SK-N-SH (cell line): ENCODE measurements around the gene LPIN1. TPM values are rescaled to one million over a fixed set of nuclear protein-coding genes. Genes with fewer than 3 reads are reported as not detected.
A peak's percentile ranks its signal among the peaks of the same experiment; 100 is the strongest.

ENCODE experiments used
- CTCF ChIA-PET: fragments of 300-600, 350-600 bp; formaldehyde crosslinking; extraction: SDS; loops from one replicate; lab custom pipeline; 2021; lab: Yijun Ruan, JAX
- POLR2A ChIA-PET: fragments of 350-600 bp; sonication (Branson Sonifier 250); formaldehyde crosslinking; extraction: SDS; loops from one replicate; lab custom pipeline; 2020; ENCODE audit warnings: antibody characterized with exemption, inconsistent platforms; lab: Yijun Ruan, JAX
- DNase-seq: peaks from one replicate; pipeline ENCODE4 v3.0.0; 2012
- H2AFZ ChIP-seq: fragments of 200-600 bp; sonication (generic); 2 replicates; pipeline ENCODE4 v1.8.1; 2016; ENCODE audit warnings: antibody characterized with exemption, mild to moderate bottlenecking, low read depth
- H3F3A ChIP-seq: fragments of 200-600 bp; sonication (generic); replicated peaks from 2 replicates; pipeline ENCODE3; 2016; ENCODE audit warnings: antibody characterized with exemption, mild to moderate bottlenecking; ENCODE audit not compliant: insufficient read depth
- H3K27ac ChIP-seq, 2 experiments: fragments of 200-500 bp in 1 of 2; fragments of 200-600 bp in 1 of 2; sonication (Bioruptor generic) in 1 of 2; sonication (generic), shearing (Covaris generic) in 1 of 2; 2 replicates each; pipeline versions ENCODE4 v1.5.1 to v1.6.1; 2014 to 2016; ENCODE audit warnings: low read depth in 2 of 2, inconsistent platforms in 1 of 2, low read length in 1 of 2, mild to moderate bottlenecking in 1 of 2, mixed read lengths in 1 of 2
- H3K27me3 ChIP-seq: fragments of 200-600 bp; sonication (generic), shearing (Covaris generic); 2 replicates; pipeline ENCODE4 v1.6.1; 2016; ENCODE audit warnings: mixed run types; ENCODE audit not compliant: insufficient read depth
- H3K36me3 ChIP-seq, 2 experiments: fragments of 200-500 bp in 1 of 2; fragments of 200-600 bp in 1 of 2; sonication (Bioruptor generic) in 1 of 2; sonication (generic) in 1 of 2; replicated peaks in 1 of 2; 2 replicates each; pipeline versions ENCODE3 to v1.5.1; 2014 to 2016; ENCODE audit warnings: low read length in 1 of 2, mild to moderate bottlenecking in 1 of 2; ENCODE audit not compliant: insufficient read depth in 2 of 2, control insufficient read depth in 1 of 2
- H3K4me1 ChIP-seq, 2 experiments: fragments of 200-500 bp in 1 of 2; fragments of 200-600 bp in 1 of 2; sonication (Bioruptor generic) in 1 of 2; sonication (generic), shearing (Covaris generic) in 1 of 2; 2 replicates each; pipeline versions ENCODE4 v1.5.1 to v1.6.1; 2014 to 2016; ENCODE audit warnings: low read depth in 1 of 2, low read length in 1 of 2, mixed run types in 1 of 2; ENCODE audit not compliant: insufficient read depth in 2 of 2, control insufficient read depth in 1 of 2
- H3K4me2 ChIP-seq: fragments of 200-600 bp; sonication (generic), shearing (Covaris generic); 2 replicates; pipeline ENCODE4 v1.6.1; 2017; ENCODE audit warnings: mixed run types
- H3K4me3 ChIP-seq, 2 experiments: fragments of 200-500 bp in 1 of 2; fragments of 200-600 bp in 1 of 2; sonication (Bioruptor generic) in 1 of 2; sonication (generic), shearing (Covaris generic) in 1 of 2; 2 replicates each; pipeline versions ENCODE4 v1.5.1 to v1.8.1; 2014 to 2016; ENCODE audit warnings: low read depth in 2 of 2, inconsistent platforms in 1 of 2, low read length in 1 of 2, mild to moderate bottlenecking in 1 of 2, mixed read lengths in 1 of 2, moderate library complexity in 1 of 2
- H3K79me2 ChIP-seq: fragments of 200-600 bp; sonication (generic); 2 replicates; pipeline ENCODE4 v1.8.1; 2017; ENCODE audit warnings: mild to moderate bottlenecking; ENCODE audit not compliant: insufficient read depth
- H3K9ac ChIP-seq: fragments of 200-600 bp; sonication (generic); 2 replicates; pipeline ENCODE4 v1.6.1; 2017; ENCODE audit warnings: mixed run types
- H3K9me2 ChIP-seq: fragments of 200-600 bp; sonication (generic); 2 replicates; pipeline ENCODE4 v1.6.1; 2017; ENCODE audit warnings: mixed run types
- H3K9me3 ChIP-seq: fragments of 200-600 bp; sonication (generic); 2 replicates; pipeline ENCODE4 v1.6.1; 2017; ENCODE audit warnings: mixed run types, mild to moderate bottlenecking, moderate library complexity
- H4K20me1 ChIP-seq: fragments of 200-600 bp; sonication (generic); 2 replicates; pipeline ENCODE4 v1.6.1; 2017; ENCODE audit warnings: mild to moderate bottlenecking, mixed run types; ENCODE audit not compliant: insufficient read depth
- CHD2 ChIP-seq: fragments of 150-350 bp; IDR thresholded peaks from 2 replicates; pipeline ENCODE4 v1.6.1; 2018; ENCODE audit warnings: low read length; ENCODE audit not compliant: partially characterized antibody
- EP300 ChIP-seq, 2 experiments: IDR thresholded peaks; 2 replicates each; pipeline versions ENCODE4 v1.4.0 to v1.6.1; 2012; ENCODE audit warnings: borderline replicate concordance in 1 of 2, low read depth in 1 of 2, low read length in 1 of 2
- FOSL2 ChIP-seq: IDR thresholded peaks from 2 replicates; pipeline ENCODE4 v1.4.0; 2012; ENCODE audit warnings: low read depth, mild to moderate bottlenecking, moderate library complexity, borderline replicate concordance
- GATA2 ChIP-seq: sonication (generic); formaldehyde crosslinking; IDR thresholded peaks from 2 replicates; pipeline ENCODE4 v1.5.0; 2020; ENCODE audit warnings: mild to moderate bottlenecking, missing genetic modification reagents
- MXI1 ChIP-seq: IDR thresholded peaks from 2 replicates; pipeline ENCODE4 v1.6.1; 2012; ENCODE audit warnings: mild to moderate bottlenecking, low read depth, low read length, improper control_type of control experiment
- NFIC ChIP-seq: IDR thresholded peaks from 2 replicates; pipeline ENCODE4 v1.4.0; 2012; ENCODE audit warnings: borderline replicate concordance
- NRF1 ChIP-seq: IDR thresholded peaks from 2 replicates; pipeline ENCODE4 v1.6.1; 2012; ENCODE audit warnings: low read depth, mild to moderate bottlenecking, low read length
- POLR2AphosphoS5 ChIP-seq: IDR thresholded peaks from 2 replicates; pipeline ENCODE4 v1.6.1; 2012; ENCODE audit warnings: low read depth, low read length
- RAD21 ChIP-seq: IDR thresholded peaks from 2 replicates; pipeline ENCODE4 v1.6.1; 2012; ENCODE audit warnings: mild to moderate bottlenecking, low read length
- RCOR1 ChIP-seq: fragments of 150-350 bp; IDR thresholded peaks from 2 replicates; pipeline ENCODE4 v1.6.1; 2017; ENCODE audit warnings: antibody characterized with exemption, low read length
- SIN3A ChIP-seq: IDR thresholded peaks from 2 replicates; pipeline ENCODE4 v1.6.1; 2012; ENCODE audit warnings: low read depth, mild to moderate bottlenecking, low read length, moderate library complexity, borderline replicate concordance
- SMC3 ChIP-seq: IDR thresholded peaks from 2 replicates; pipeline ENCODE4 v1.6.1; 2012; ENCODE audit warnings: low read depth, low read length, improper control_type of control experiment
- TAF1 ChIP-seq: IDR thresholded peaks from 2 replicates; pipeline ENCODE4 v1.6.1; 2012; ENCODE audit warnings: low read depth, mild to moderate bottlenecking, low read length, moderate library complexity, borderline replicate concordance
- TCF12 ChIP-seq: IDR thresholded peaks from 2 replicates; pipeline ENCODE4 v1.4.0; 2012
- TEAD4 ChIP-seq: IDR thresholded peaks from 2 replicates; pipeline ENCODE4 v1.4.0; 2012; ENCODE audit warnings: mild to moderate bottlenecking, borderline replicate concordance; ENCODE audit not compliant: insufficient read depth
- WGBS: methylation state at CpG from one replicate; pipeline ENCODE4 v1.1.6; 2017; ENCODE audit warnings: low lambda C conversion rate; 5-methylcytosine and 5-hydroxymethylcytosine counted together
- polyA plus RNA-seq, 3 experiments: library from polyadenylated mRNA; depleted of rRNA; stranded (reverse); fragments of >200 nt; gene quantifications; 2 replicates each; pipeline ENCODE4 v1.2.3, GENCODE V29; 2012
- TF ChIP-seq, protein P1 (sequence below): fragments of 200-600 bp; sonication (generic); IDR thresholded peaks from 2 replicates; pipeline ENCODE4 v1.6.1; 2017; ENCODE audit warnings: antibody characterized with exemption, mild to moderate bottlenecking, moderate library complexity
- TF ChIP-seq, protein P2 (sequence below): IDR thresholded peaks from 2 replicates; pipeline ENCODE4; 2012

Gene LPIN1
- polyA plus RNA-seq, 1 of the 3 experiments (the other 2 are of a cell fraction): 22.1 TPM

GRCh38 chr2:11863513-11864328 is 117.3 kb downstream of the LPIN1 start:
- Histone ChIP-seq H2AFZ (peak overlapping the region; percentile 62), H3K4me2 (peak overlapping the region; percentile 23), H3K79me2 (no peaks in the 10 kb centered on the region), H3K9me3 (no peaks in the 10 kb centered on the region), H3K27me3 (no peaks in the 10 kb centered on the region), H3K27ac (peak overlapping the region; percentile 7 to 25; a peak in 1 of 4 replicates), H3K9me2 (no peaks in the 10 kb centered on the region), H3F3A (no peaks in the 10 kb centered on the region)
- POLR2A ChIA-PET: interaction anchor here (0.9 kb wide), 1 partner anchor 852 kb away, joined by 3 read pairs; no protein-coding TSS in a partner anchor
- DNase-seq: peak; percentile 92
- TF ChIP-seq EP300 (IDR thresholded peaks at IDR 0.05; ENCODE audit: borderline replicate concordance in 1 of 2, low read depth in 1 of 2, low read length in 1 of 2): peak in 1 of 2 experiments; percentile 13; a peak in 1 of 4 replicates
- no peak for TF ChIP-seq TEAD4
- 0 out of 2 replicates have a peak, but pooled peaks have one; percentile 27 for TF ChIP-seq RCOR1
- TF ChIP-seq, protein P1, sequence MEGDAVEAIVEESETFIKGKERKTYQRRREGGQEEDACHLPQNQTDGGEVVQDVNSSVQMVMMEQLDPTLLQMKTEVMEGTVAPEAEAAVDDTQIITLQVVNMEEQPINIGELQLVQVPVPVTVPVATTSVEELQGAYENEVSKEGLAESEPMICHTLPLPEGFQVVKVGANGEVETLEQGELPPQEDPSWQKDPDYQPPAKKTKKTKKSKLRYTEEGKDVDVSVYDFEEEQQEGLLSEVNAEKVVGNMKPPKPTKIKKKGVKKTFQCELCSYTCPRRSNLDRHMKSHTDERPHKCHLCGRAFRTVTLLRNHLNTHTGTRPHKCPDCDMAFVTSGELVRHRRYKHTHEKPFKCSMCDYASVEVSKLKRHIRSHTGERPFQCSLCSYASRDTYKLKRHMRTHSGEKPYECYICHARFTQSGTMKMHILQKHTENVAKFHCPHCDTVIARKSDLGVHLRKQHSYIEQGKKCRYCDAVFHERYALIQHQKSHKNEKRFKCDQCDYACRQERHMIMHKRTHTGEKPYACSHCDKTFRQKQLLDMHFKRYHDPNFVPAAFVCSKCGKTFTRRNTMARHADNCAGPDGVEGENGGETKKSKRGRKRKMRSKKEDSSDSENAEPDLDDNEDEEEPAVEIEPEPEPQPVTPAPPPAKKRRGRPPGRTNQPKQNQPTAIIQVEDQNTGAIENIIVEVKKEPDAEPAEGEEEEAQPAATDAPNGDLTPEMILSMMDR: peak; percentile 99
- TF ChIP-seq SIN3A: peak; percentile 43; the same call in 1 of the 2 replicates
- peak; percentile 91 for TF ChIP-seq RAD21
- peak; percentile 39 for TF ChIP-seq CHD2
- peak; percentile 97 for TF ChIP-seq SMC3
- no peak; the same call in 1 of the 2 replicates for TF ChIP-seq MXI1
- TF ChIP-seq GATA2 (CRISPR knock-in tag): no peak
- TF ChIP-seq POLR2AphosphoS5: peak; percentile 43; the same call in 1 of the 2 replicates
- TF ChIP-seq, protein P2, sequence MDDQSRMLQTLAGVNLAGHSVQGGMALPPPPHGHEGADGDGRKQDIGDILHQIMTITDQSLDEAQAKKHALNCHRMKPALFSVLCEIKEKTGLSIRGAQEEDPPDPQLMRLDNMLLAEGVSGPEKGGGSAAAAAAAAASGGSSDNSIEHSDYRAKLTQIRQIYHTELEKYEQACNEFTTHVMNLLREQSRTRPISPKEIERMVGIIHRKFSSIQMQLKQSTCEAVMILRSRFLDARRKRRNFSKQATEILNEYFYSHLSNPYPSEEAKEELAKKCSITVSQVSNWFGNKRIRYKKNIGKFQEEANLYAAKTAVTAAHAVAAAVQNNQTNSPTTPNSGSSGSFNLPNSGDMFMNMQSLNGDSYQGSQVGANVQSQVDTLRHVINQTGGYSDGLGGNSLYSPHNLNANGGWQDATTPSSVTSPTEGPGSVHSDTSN: peak; percentile 92
- no peak for TF ChIP-seq FOSL2
- peak; percentile 30; the same call in 1 of the 2 replicates for TF ChIP-seq NFIC
- 0 out of 2 replicates have a peak, but pooled peaks have one; percentile 3 for TF ChIP-seq TAF1
- 0 out of 2 replicates have a peak, but pooled peaks have one; percentile 20 for TF ChIP-seq NRF1
- peak; percentile 48 for TF ChIP-seq TCF12
- TF ChIP-seq, all 33 proteins: peak for 13
- Histone ChIP-seq H3K4me3 (peak overlapping the region in 1 of 2 experiments; percentile 14; a peak in 1 of 4 replicates), H3K9ac (peak overlapping the region; percentile 1; the same call in 1 of the 2 replicates), H3K4me1 (peaks cover 5 to 6% of the 10 kb centered on the region in 2 experiments; a peak in 3 of 4 replicates), H4K20me1 (no peaks in the 10 kb centered on the region), H3K36me3 (no peaks in the 10 kb centered on the region)
- CTCF ChIA-PET: interaction anchor here (0.6 to 7.7 kb wide), 33 partner anchors 10 to 1146 kb away, joined by 3 to 54 read pairs (median 4); partner anchors contain the start of gene TRIB2
- WGBS: 22% methylated on average over 12 of the region's 12 CpGs
